ENCODE results near the gene PAPPA2. TPM values are rescaled to one million over a fixed set of nuclear protein-coding genes. Genes with fewer than 3 reads are reported as not detected.

The PAPPA2 gene
- total and polyA plus RNA-seq, 9 of the 15 experiments (the other 6 are each of a cell fraction or from before 2014, with no cell fraction given): 0.01 to 0.15 (median 0.05) TPM; not detected in 2

DNA sequence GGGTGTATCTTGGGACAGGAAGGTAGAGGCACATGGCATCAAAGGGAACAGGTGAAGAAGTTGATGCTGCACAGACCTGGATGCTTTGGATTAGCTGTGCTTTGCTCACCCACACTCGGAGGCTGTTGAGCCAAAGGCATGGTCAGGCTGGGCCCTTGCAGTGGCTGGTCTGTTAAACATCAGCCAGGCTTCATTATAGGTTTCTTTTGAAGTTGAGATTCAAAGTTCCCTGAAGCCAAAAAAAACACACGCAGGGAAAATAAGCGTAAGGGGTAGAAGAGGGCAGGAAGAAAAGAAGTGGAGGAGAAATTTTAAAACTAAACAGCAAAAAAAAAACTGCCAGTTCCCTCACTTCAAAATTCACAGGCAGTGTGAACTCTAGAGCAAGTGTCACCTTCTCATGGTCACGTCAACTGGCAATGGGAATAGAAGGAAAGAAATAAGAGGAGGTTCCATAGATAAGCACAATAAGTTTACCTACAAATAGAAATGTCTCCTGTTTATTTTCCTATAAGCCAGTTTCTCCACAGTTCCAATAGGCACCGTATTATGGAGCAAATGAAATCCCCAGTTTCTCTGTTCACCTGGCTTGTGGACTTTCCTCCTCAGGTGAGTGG, 139.5 kb downstream of the PAPPA2 start:
- DNase-seq (ENCODE audit: extremely low read depth in 1 of 4, low spot score in 3 of 4): no peak
- no peak overlapping the region for H3K27ac ChIP-seq (ENCODE audit: extremely low read depth, low read depth, low read length)
- no peak for TF ChIP-seq HDAC8 (tag; IDR thresholded peaks at IDR 0.05)
- TF ChIP-seq ZNF589 (CRISPR knock-in tag; IDR thresholded peaks at IDR 0.05; ENCODE audit: low read depth): no peak
- no peak for TF ChIP-seq CBFA2T3 (IDR thresholded peaks at IDR 0.05)
- TF ChIP-seq MED1 (CRISPR knock-in tag; IDR thresholded peaks at IDR 0.05; ENCODE audit: borderline replicate concordance): no peak
- no peak for TF ChIP-seq GTF2E2 (tag; IDR thresholded peaks at IDR 0.05)
- no peak for TF ChIP-seq NFE2 (IDR thresholded peaks at IDR 0.05; ENCODE audit: low read depth)
- no peak for TF ChIP-seq NCOR1 (IDR thresholded peaks at IDR 0.05)
- no peak for TF ChIP-seq FOXK1 (CRISPR knock-in tag; IDR thresholded peaks at IDR 0.05; ENCODE audit: borderline replicate concordance)
- TF ChIP-seq LEF1 (IDR thresholded peaks at IDR 0.05): no peak
- no peak for TF ChIP-seq RAD21 (CRISPR knock-in tag; conservative IDR thresholded peaks at IDR 0.05 in 1 of 2, IDR thresholded peaks at IDR 0.05 in 1 of 2)
- no peak for TF ChIP-seq PRMT5 (CRISPR knock-in tag; IDR thresholded peaks at IDR 0.05)
- TF ChIP-seq GATAD2B (IDR thresholded peaks at IDR 0.05; ENCODE audit: borderline replicate concordance): no peak
- no peak for TF ChIP-seq TAF15 (IDR thresholded peaks at IDR 0.05; ENCODE audit: low read depth, low read length)
- TF ChIP-seq FIP1L1 (IDR thresholded peaks at IDR 0.05; ENCODE audit: low read depth, low read length, poor library complexity, severe bottlenecking): no peak
- no peak for TF ChIP-seq ELF4 (CRISPR knock-in tag; IDR thresholded peaks at IDR 0.05)
- TF ChIP-seq, protein P1, sequence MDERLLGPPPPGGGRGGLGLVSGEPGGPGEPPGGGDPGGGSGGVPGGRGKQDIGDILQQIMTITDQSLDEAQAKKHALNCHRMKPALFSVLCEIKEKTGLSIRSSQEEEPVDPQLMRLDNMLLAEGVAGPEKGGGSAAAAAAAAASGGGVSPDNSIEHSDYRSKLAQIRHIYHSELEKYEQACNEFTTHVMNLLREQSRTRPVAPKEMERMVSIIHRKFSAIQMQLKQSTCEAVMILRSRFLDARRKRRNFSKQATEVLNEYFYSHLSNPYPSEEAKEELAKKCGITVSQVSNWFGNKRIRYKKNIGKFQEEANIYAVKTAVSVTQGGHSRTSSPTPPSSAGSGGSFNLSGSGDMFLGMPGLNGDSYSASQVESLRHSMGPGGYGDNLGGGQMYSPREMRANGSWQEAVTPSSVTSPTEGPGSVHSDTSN (CRISPR knock-in tag; IDR thresholded peaks at IDR 0.05; ENCODE audit: low read depth): no peak
- TF ChIP-seq, protein P1 (tag; conservative IDR thresholded peaks at IDR 0.05; ENCODE audit: low read depth): no peak
- no peak for TF ChIP-seq BACH1 (tag; IDR thresholded peaks at IDR 0.05)
- no peak for TF ChIP-seq TCF7L2 (IDR thresholded peaks at IDR 0.05; ENCODE audit: low read depth, low read length)
- no peak for TF ChIP-seq PHF21A (IDR thresholded peaks at IDR 0.05; ENCODE audit: borderline replicate concordance, low read depth)
- no peak overlapping the region for H3K4me2 ChIP-seq (ENCODE audit: insufficient read depth, low read length)
- H3K79me2 ChIP-seq (ENCODE audit: control insufficient read depth, insufficient read depth, low read length): no peaks in the 10 kb centered on the region
- no TSS peak for BruUV-seq (replicated peaks)
- no peaks in the 10 kb centered on the region for H3K9me1 ChIP-seq (ENCODE audit: control insufficient read depth, insufficient read depth, low read length)
- ChIA-PET POLR2A (no interaction called here), CTCF (ENCODE audit: low intra/inter-chr PET ratio) (no interaction called here)
- no peaks in the 10 kb centered on the region for H4K20me1 ChIP-seq (replicated peaks; ENCODE audit: control insufficient read depth, insufficient read depth, low read length)
- H3K9ac ChIP-seq (ENCODE audit: insufficient read depth in 1 of 2, low read depth in 2 of 2, low read length in 2 of 2): no peak overlapping the region
- FAIRE-seq: no peak
- no peaks in the 10 kb centered on the region for H3K9me3 ChIP-seq (replicated peaks; ENCODE audit: control insufficient read depth, insufficient read depth, low read depth, low read length)
- intact Hi-C loops (cut with micrococcal nuclease): no loop called here
- ATAC-seq: no peak
- H3K27me3 ChIP-seq (ENCODE audit: control insufficient read depth in 2 of 2, insufficient read depth in 2 of 2, low read length in 2 of 2): no peaks in the 10 kb centered on the region
- no peak overlapping the region for H3K4me3 ChIP-seq
- no peaks in the 10 kb centered on the region for H3K36me3 ChIP-seq (ENCODE audit: control insufficient read depth, insufficient read depth, low read length)
- no peak overlapping the region for H2AFZ ChIP-seq (ENCODE audit: low read depth, low read length)
- 3% methylated on average over 5 of the region's 5 CpGs for WGBS (ENCODE audit: insufficient coverage, low coverage, missing lambda C conversion rate)
- in situ Hi-C loops (cut with MboI): no loop called here
- no peaks in the 10 kb centered on the region; a peak in 2 of 5 replicates for H3K4me1 ChIP-seq (replicated peaks in 1 of 2; ENCODE audit: control insufficient read depth in 2 of 2, insufficient read depth in 2 of 2, low read length in 2 of 2)
